K562 (cell line): ENCODE data around the gene TTBK1. TPM values are rescaled to one million over a fixed set of nuclear protein-coding genes. Genes with fewer than 3 reads are reported as not detected.
A peak's percentile ranks its signal among the peaks of the same experiment; 100 is the strongest.

Experiments used
- ATAC-seq: fragments of 200-7000 bp; cut with Tn5 transposase; 3 replicates; pipeline ENCODE4 v1.9.1; 2020; ENCODE audit warnings: moderate library complexity
- BruUV-seq: library from RNA; stranded (reverse); fragments of 400-500 nt; replicated peaks from 2 replicates; lab custom pipeline; 2021; lab: Mats Ljungman, UMichigan
- CTCF ChIA-PET: fragments of 300-600 bp; formaldehyde crosslinking; extraction: SDS; loops from one replicate; lab custom pipeline; 2021; ENCODE audit warnings: low intra/inter-chr PET ratio; lab: Yijun Ruan, JAX
- POLR2A ChIA-PET: fragments of 300-600, 350-650 bp; sonication (Branson Sonifier 250); formaldehyde crosslinking; extraction: SDS; loops from one replicate; lab custom pipeline; 2021; ENCODE audit warnings: antibody characterized with exemption, inconsistent platforms; lab: Yijun Ruan, JAX
- DNase-seq, 4 experiments: peaks; one replicate each; pipeline versions ENCODE4 v3.0.0 to v3.0.0-alpha.2; 2011 to 2018; ENCODE audit warnings: low spot score in 3 of 4, mixed read lengths in 3 of 4; ENCODE audit errors: extremely low read depth in 1 of 4
- FAIRE-seq: peaks from 2 replicates; lab custom pipeline; 2011; peaks lifted over from hg19 to GRCh38; lab: Jason Lieb, UNC
- H2AFZ ChIP-seq: 2 replicates; pipeline ENCODE4 v1.6.0; 2011; ENCODE audit warnings: low read depth, low read length, control low read depth, inconsistent platforms
- H3K27ac ChIP-seq: fragments of 200-600 bp; 3 replicates; pipeline ENCODE4 v1.8.0; 2011; ENCODE audit warnings: low read depth, mild to moderate bottlenecking, control low read depth, inconsistent platforms, low read length, moderate library complexity, mixed read lengths; ENCODE audit errors: extremely low read depth
- H3K27me3 ChIP-seq, 2 experiments: fragments of 300-600 bp in 1 of 2; 2 replicates in 1 of 2; 3 replicates in 1 of 2; pipeline versions ENCODE4 v1.6.0 to v1.8.0; 2011; ENCODE audit warnings: inconsistent platforms in 2 of 2, low read length in 2 of 2, mild to moderate bottlenecking in 1 of 2, mixed read lengths in 1 of 2, moderate library complexity in 1 of 2; ENCODE audit not compliant: control insufficient read depth in 2 of 2, insufficient read depth in 2 of 2
- H3K36me3 ChIP-seq: fragments of 300-600 bp; 3 replicates; pipeline ENCODE4 v1.8.0; 2011; ENCODE audit warnings: mild to moderate bottlenecking, low read length, inconsistent platforms; ENCODE audit not compliant: control insufficient read depth, insufficient read depth
- H3K4me1 ChIP-seq, 2 experiments: fragments of 200-600 bp in 1 of 2; replicated peaks in 1 of 2; 2 replicates in 1 of 2; 3 replicates in 1 of 2; pipeline versions ENCODE4 v1.5.1 to v1.8.0; 2011; ENCODE audit warnings: inconsistent platforms in 2 of 2, low read length in 2 of 2, mild to moderate bottlenecking in 1 of 2, mixed read lengths in 1 of 2, moderate library complexity in 1 of 2; ENCODE audit not compliant: control insufficient read depth in 2 of 2, insufficient read depth in 2 of 2
- H3K4me2 ChIP-seq: 2 replicates; pipeline ENCODE4 v1.6.1; 2011; ENCODE audit warnings: low read length, control low read depth, inconsistent platforms, mixed read lengths; ENCODE audit not compliant: insufficient read depth
- H3K4me3 ChIP-seq: fragments of 200-600 bp; sonication (generic), shearing (Covaris generic); 2 replicates; pipeline ENCODE4 v1.5.1; 2016; ENCODE audit warnings: control low read depth, inconsistent platforms
- H3K79me2 ChIP-seq: fragments of 200-600 bp; 3 replicates; pipeline ENCODE4 v1.8.0; 2011; ENCODE audit warnings: low read length, inconsistent platforms; ENCODE audit not compliant: control insufficient read depth, insufficient read depth
- H3K9ac ChIP-seq, 2 experiments: 2 replicates each; pipeline versions ENCODE4 v1.6.0 to v1.6.1; 2011; ENCODE audit warnings: low read depth in 2 of 2, low read length in 2 of 2, control low read depth in 1 of 2, inconsistent platforms in 1 of 2, mild to moderate bottlenecking in 1 of 2, mixed read lengths in 1 of 2; ENCODE audit not compliant: insufficient read depth in 1 of 2
- H3K9me1 ChIP-seq: one replicate; pipeline ENCODE4 v1.6.0; 2011; ENCODE audit warnings: inconsistent platforms, mild to moderate bottlenecking, low read length, moderate library complexity; ENCODE audit not compliant: control insufficient read depth, insufficient read depth
- H3K9me3 ChIP-seq: replicated peaks from 2 replicates; pipeline ENCODE4 v1.5.1; 2011; ENCODE audit warnings: low read depth, low read length, inconsistent platforms; ENCODE audit not compliant: control insufficient read depth, insufficient read depth
- H4K20me1 ChIP-seq: replicated peaks from 2 replicates; pipeline ENCODE4 v1.6.1; 2011; ENCODE audit warnings: low read length, inconsistent platforms, mixed read lengths; ENCODE audit not compliant: control insufficient read depth, insufficient read depth
- ARID2 ChIP-seq: fragments of 450-650 bp; IDR thresholded peaks from 2 replicates; pipeline ENCODE4 v1.6.1; 2017; ENCODE audit warnings: antibody characterized with exemption, mild to moderate bottlenecking
- CTBP1 ChIP-seq: fragments of 450-650 bp; IDR thresholded peaks from 2 replicates; pipeline ENCODE4 v1.6.1; 2016; ENCODE audit warnings: borderline replicate concordance
- CTCF ChIP-seq, 3 experiments: IDR thresholded peaks in 2 of 3; conservative IDR thresholded peaks in 1 of 3; 2 replicates each; pipeline ENCODE4 v1.5.1; 2011 to 2012; ENCODE audit warnings: low read length in 3 of 3, mild to moderate bottlenecking in 3 of 3, control low read depth in 2 of 3, improper control_type of control experiment in 1 of 3, inconsistent platforms in 1 of 3, low read depth in 1 of 3, mixed read lengths in 1 of 3, moderate library complexity in 1 of 3; ENCODE audit not compliant: insufficient read depth in 2 of 3
- HNRNPH1 ChIP-seq: fragments of 200-400 bp; formaldehyde crosslinking; optimal IDR thresholded peaks from 2 replicates; pipeline ENCODE3; 2017; ENCODE audit warnings: low read depth, mild to moderate bottlenecking, low read length, moderate library complexity
- JUN ChIP-seq, 2 experiments: sonication (generic) in 1 of 2; formaldehyde crosslinking in 1 of 2; IDR thresholded peaks; 2 replicates each; pipeline versions ENCODE4 v1.6.1 to v1.8.0; 2012 to 2022; ENCODE audit warnings: borderline replicate concordance in 2 of 2, mild to moderate bottlenecking in 2 of 2, improper control_type of control experiment in 1 of 2, low read depth in 1 of 2, low read length in 1 of 2, missing genetic modification reagents in 1 of 2
- KDM4B ChIP-seq, 2 experiments: fragments of 450-650 bp in 1 of 2; sonication (generic) in 1 of 2; IDR thresholded peaks; 2 replicates each; pipeline ENCODE4 v1.6.1; 2016 to 2017; ENCODE audit warnings: borderline replicate concordance in 2 of 2, antibody characterized with exemption in 1 of 2, low read depth in 1 of 2, mild to moderate bottlenecking in 1 of 2
- LEF1 ChIP-seq: fragments of 450-650 bp; IDR thresholded peaks from 2 replicates; pipeline ENCODE4 v1.6.1; 2016; ENCODE audit warnings: mild to moderate bottlenecking
- MEIS2 ChIP-seq: fragments of 450-650 bp; IDR thresholded peaks from 2 replicates; pipeline ENCODE4 v1.6.1; 2014; ENCODE audit warnings: mild to moderate bottlenecking; ENCODE audit not compliant: partially characterized antibody
- MYC ChIP-seq, 2 experiments: fragments of 250-450 bp in 1 of 2; sonication (Bioruptor Pico) in 1 of 2; IDR thresholded peaks; 2 replicates each; pipeline versions ENCODE4 v1.5.1 to v1.6.1; 2012 to 2021; ENCODE audit warnings: low read depth in 2 of 2, borderline replicate concordance in 1 of 2, improper control_type of control experiment in 1 of 2, low read length in 1 of 2, mild to moderate bottlenecking in 1 of 2, moderate library complexity in 1 of 2
- SIN3A ChIP-seq, 2 experiments: fragments of 150-350 bp in 1 of 2; IDR thresholded peaks; 2 replicates each; pipeline ENCODE4 v1.6.1; 2011 to 2016; ENCODE audit warnings: borderline replicate concordance in 2 of 2, low read depth in 2 of 2, low read length in 2 of 2, mild to moderate bottlenecking in 2 of 2, moderate library complexity in 2 of 2; ENCODE audit not compliant: control insufficient read depth in 1 of 2
- SMC3 ChIP-seq: conservative IDR thresholded peaks from 2 replicates; pipeline ENCODE4 v1.6.1; 2011; ENCODE audit warnings: low read depth, low read length, improper control_type of control experiment; ENCODE audit not compliant: insufficient read depth
- TARDBP ChIP-seq: fragments of 450-650 bp; IDR thresholded peaks from 2 replicates; pipeline ENCODE4 v1.6.1; 2016
- ZNF785 ChIP-seq: fragments of 250-450 bp; sonication (Bioruptor Pico); IDR thresholded peaks from 2 replicates; pipeline ENCODE4 v1.4.0; 2020; ENCODE audit warnings: mild to moderate bottlenecking
- WGBS: fragments of 100-300 bp; shearing (Covaris generic); methylation state at CpG from one replicate; pipeline ENCODE4 v1.1.6; 2016; ENCODE audit warnings: low coverage, mixed read lengths; ENCODE audit not compliant: insufficient coverage; ENCODE audit errors: missing lambda C conversion rate; 5-methylcytosine and 5-hydroxymethylcytosine counted together
- in situ Hi-C: fragments of 300-500 bp; cut with MboI; formaldehyde crosslinking; loops from 4 replicates; pipeline ENCODE4 v1.15.0; 2018; ENCODE audit warnings: inconsistent platforms, mixed read lengths
- intact Hi-C: fragments of 100-400 bp; cut with micrococcal nuclease; formaldehyde crosslinking; loops from 2 replicates; pipeline ENCODE4 v1.14.2; 2022
- polyA plus RNA-seq, 8 experiments: library from polyadenylated mRNA; depleted of rRNA in 4 of 8; stranded (reverse) in 5 of 8; unstranded in 3 of 8; fragments of >200 nt; fragmentation: Nextera tagmentation in 2 of 8; fragmentation: Illumina TruSeq in 1 of 8; extraction: Ambion mirVana in 2 of 8; extraction: Trizol in 1 of 8; gene quantifications; 2 replicates each; pipeline versions ENCODE4 v1.2.1 to v1.2.3, GENCODE V29; 2011 to 2014; ENCODE audit warnings: inconsistent platforms in 1 of 8, missing spikeins in 1 of 8
- total RNA-seq, 7 experiments: library from RNA; depleted of rRNA in 6 of 7; stranded (reverse); fragments of >200 nt in 6 of 7; fragmentation: Illumina TruSeq in 2 of 7; extraction: Trizol in 2 of 7; gene quantifications; 2 replicates each; pipeline versions ENCODE4 v1.2.1 to v1.2.3, GENCODE V29; 2011 to 2021; ENCODE audit warnings: low replicate concordance in 1 of 7
- TF ChIP-seq, protein P1 (sequence below), 2 experiments: IDR thresholded peaks; 2 replicates each; pipeline ENCODE4 v1.6.1; 2011; ENCODE audit warnings: borderline replicate concordance in 1 of 2, control low read depth in 1 of 2, low read depth in 1 of 2, low read length in 1 of 2, mild to moderate bottlenecking in 1 of 2, mixed read lengths in 1 of 2, moderate library complexity in 1 of 2; ENCODE audit not compliant: insufficient read depth in 1 of 2, insufficient read length in 1 of 2, poor library complexity in 1 of 2, severe bottlenecking in 1 of 2; ENCODE audit errors: extremely low read depth in 1 of 2

The TTBK1 gene
- total and polyA plus RNA-seq, 9 of the 15 experiments (the other 6 are each of a cell fraction or from before 2014, with no cell fraction given) = not detected

DNA sequence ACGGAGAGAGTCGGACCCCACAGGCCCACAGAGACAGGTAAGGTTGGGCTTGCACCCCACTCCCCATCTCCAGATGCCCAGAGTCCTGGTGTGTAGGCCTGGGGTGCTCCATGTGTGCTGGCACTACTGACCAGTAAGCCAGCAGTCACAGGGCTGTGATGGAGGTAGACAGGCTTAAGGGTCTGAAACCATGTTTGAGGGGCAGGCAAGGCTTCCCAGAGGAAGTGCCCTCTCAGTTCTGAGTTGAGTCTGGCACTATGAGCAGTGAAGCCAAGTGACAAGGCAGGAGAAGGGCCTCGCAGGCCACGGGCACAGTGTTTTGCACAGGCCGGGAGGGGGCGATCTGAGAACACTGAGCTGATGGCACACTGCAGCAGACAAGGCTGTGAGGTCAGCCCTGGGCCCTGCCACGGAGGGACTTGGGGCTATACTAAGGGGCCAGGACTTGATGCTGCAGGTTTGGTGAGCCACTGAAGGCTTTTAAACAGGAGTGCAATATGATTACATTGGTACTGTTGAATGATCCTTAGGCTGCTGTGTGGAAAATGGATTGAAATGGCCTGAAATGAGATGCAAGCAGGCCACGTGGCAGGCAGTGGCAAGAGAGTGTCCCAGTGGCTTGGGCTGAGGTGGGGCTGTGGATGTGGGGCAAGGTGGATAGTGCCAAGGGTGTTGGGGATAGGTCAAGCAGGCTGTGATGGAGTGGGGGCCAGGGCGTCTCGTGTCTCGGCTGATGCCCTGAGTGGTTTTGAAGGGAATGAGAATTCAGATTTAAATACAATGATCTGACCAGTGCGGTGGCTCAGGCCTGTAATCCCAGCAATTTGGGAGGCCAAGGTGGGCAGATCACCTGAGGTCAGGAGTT lies 20.3 kb downstream of the TTBK1 start:
- 33% methylated on average over 12 of the region's 12 CpGs for WGBS
- Histone ChIP-seq H2AFZ (peak overlapping the region; percentile 67), H3K36me3 (no peaks in the 10 kb centered on the region), H3K27me3 (peaks cover 5 to 15% of the 10 kb centered on the region in 2 experiments; a peak in 3 of 5 replicates), H3K27ac (no peak overlapping the region), H3K4me1 (peaks cover 16 to 40% of the 10 kb centered on the region in 2 experiments), H3K4me2 (no peak overlapping the region), H3K9me1 (no peaks in the 10 kb centered on the region), H3K79me2 (no peaks in the 10 kb centered on the region), H4K20me1 (peaks cover 4% of the 10 kb centered on the region; the same call in 1 of the 2 replicates), H3K9ac (peak overlapping the region in 1 of 2 experiments; percentile 40; a peak in 1 of 4 replicates), H3K4me3 (no peak overlapping the region), H3K9me3 (no peaks in the 10 kb centered on the region)
- ChIA-PET CTCF (interaction anchor here (0.5 to 1.7 kb wide), 6 partner anchors 67 to 243 kb away, joined by 3 to 11 read pairs (median 4); no protein-coding TSS in a partner anchor), POLR2A (interaction anchor here (0.6 to 1.6 kb wide), 7 partner anchors 9 to 298 kb away, joined by 3 to 7 read pairs (median 4); no protein-coding TSS in a partner anchor)
- no TSS peak for BruUV-seq
- DNase-seq = peak; percentile 79 to 89 (median 83)
- intact Hi-C loops (loop anchor here (1.0 to 10.0 kb wide), 5 partner anchors 71 to 811 kb away; no protein-coding TSS in a partner anchor), in situ Hi-C loops (loop anchor here (5.0 kb wide), 1 partner anchor 229 kb away; no protein-coding TSS in a partner anchor)
- ATAC-seq = peak; percentile 94
- peak; percentile 89 for FAIRE-seq
- TF ChIP-seq LEF1 = no peak
- 0 out of 4 replicates have a peak, but pooled peaks of 1 of the 2 experiments have one; percentile 50 for TF ChIP-seq KDM4B (IDR thresholded peaks at IDR 0.05; ENCODE audit: borderline replicate concordance in 2 of 2, low read depth in 1 of 2)
- no peak for TF ChIP-seq HNRNPH1
- TF ChIP-seq ARID2 = peak; percentile 86
- peak; percentile 19 for TF ChIP-seq MEIS2
- TF ChIP-seq TARDBP = 0 out of 2 replicates have a peak, but pooled peaks have one; percentile 61
- TF ChIP-seq SMC3 = peak; percentile 93
- peak; percentile 38; the same call in 1 of the 2 replicates for TF ChIP-seq MYC (IDR thresholded peaks at IDR 0.05; ENCODE audit: low read depth, low read length)
- no peak for TF ChIP-seq MYC (CRISPR knock-in tag; IDR thresholded peaks at IDR 0.05; ENCODE audit: borderline replicate concordance, low read depth)
- no peak for TF ChIP-seq ZNF785 (CRISPR knock-in tag)
- no peak for TF ChIP-seq SIN3A (IDR thresholded peaks at IDR 0.05; ENCODE audit: borderline replicate concordance in 2 of 2, control insufficient read depth in 1 of 2, low read depth in 2 of 2, low read length in 2 of 2)
- TF ChIP-seq CTBP1 = peak; percentile 67; the same call in 1 of the 2 replicates
- TF ChIP-seq CTCF (IDR thresholded peaks at IDR 0.05 in 2 of 3, conservative IDR thresholded peaks at IDR 0.05 in 1 of 3; ENCODE audit: insufficient read depth in 2 of 3, low read depth in 1 of 3, low read length in 3 of 3) = peak; percentile 94 to 98 (median 96)
- peak; percentile 47; the same call in 1 of the 2 replicates for TF ChIP-seq JUN (IDR thresholded peaks at IDR 0.05; ENCODE audit: borderline replicate concordance, low read depth, low read length)
- TF ChIP-seq JUN (CRISPR knock-in tag; IDR thresholded peaks at IDR 0.05; ENCODE audit: borderline replicate concordance) = no peak
- TF ChIP-seq, protein P1, sequence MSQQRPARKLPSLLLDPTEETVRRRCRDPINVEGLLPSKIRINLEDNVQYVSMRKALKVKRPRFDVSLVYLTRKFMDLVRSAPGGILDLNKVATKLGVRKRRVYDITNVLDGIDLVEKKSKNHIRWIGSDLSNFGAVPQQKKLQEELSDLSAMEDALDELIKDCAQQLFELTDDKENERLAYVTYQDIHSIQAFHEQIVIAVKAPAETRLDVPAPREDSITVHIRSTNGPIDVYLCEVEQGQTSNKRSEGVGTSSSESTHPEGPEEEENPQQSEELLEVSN (IDR thresholded peaks at IDR 0.05; ENCODE audit: borderline replicate concordance in 1 of 2, extremely low read depth in 1 of 2, insufficient read depth in 1 of 2, insufficient read length in 1 of 2, low read depth in 1 of 2, low read length in 1 of 2, poor library complexity in 1 of 2, severe bottlenecking in 1 of 2) = no peak
